ENCODE results near the gene SORBS1. TPM values are rescaled to one million over a fixed set of nuclear protein-coding genes. Genes with fewer than 3 reads are reported as not detected.
A peak's percentile ranks its signal among the peaks of the same experiment; 100 is the strongest.

Gene SORBS1
- total and polyA plus RNA-seq, 9 of the 15 experiments (the other 6 are each of a cell fraction or from before 2014, with no cell fraction given), result 2.0 to 13.3 (median 6.5) TPM

GRCh38 chr10:95561177-95561863, at the start of gene SORBS1 (continued):
- TF ChIP-seq ID3 (CRISPR knock-in tag; IDR thresholded peaks at IDR 0.05) (no peak), ID3 (tag; IDR thresholded peaks at IDR 0.05) (no peak), NR2C1 (IDR thresholded peaks at IDR 0.05) (no peak), NR2C1 (tag; IDR thresholded peaks at IDR 0.05) (no peak), L3MBTL2 (IDR thresholded peaks at IDR 0.05) (peak; percentile 29; the same call in 1 of the 2 replicates), MTA2 (IDR thresholded peaks at IDR 0.05; ENCODE audit: low read depth) (no peak), SIN3A (IDR thresholded peaks at IDR 0.05; ENCODE audit: borderline replicate concordance in 2 of 2, control insufficient read depth in 1 of 2, low read depth in 2 of 2, low read length in 2 of 2) (peak; percentile 54 to 79; a peak in 2 of 4 replicates), BCOR (IDR thresholded peaks at IDR 0.05) (peak; percentile 100), CHD2 (IDR thresholded peaks at IDR 0.05; ENCODE audit: low read depth, low read length) (no peak), HES1 (IDR thresholded peaks at IDR 0.05; ENCODE audit: low read depth) (no peak), SAP30 (IDR thresholded peaks at IDR 0.05; ENCODE audit: borderline replicate concordance, insufficient read depth, low read depth, low read length, poor library complexity, severe bottlenecking) (no peak), ZNF140 (CRISPR knock-in tag; IDR thresholded peaks at IDR 0.05) (no peak), CGGBP1 (CRISPR knock-in tag; IDR thresholded peaks at IDR 0.05) (no peak), KLF13 (tag; IDR thresholded peaks at IDR 0.05; ENCODE audit: borderline replicate concordance, low read depth) (peak; percentile 73; the same call in 1 of the 2 replicates), ADNP (tag; IDR thresholded peaks at IDR 0.05) (peak; percentile 100), ZFX (CRISPR knock-in tag; IDR thresholded peaks at IDR 0.05) (peak; percentile 78), SUPT5H (IDR thresholded peaks at IDR 0.05) (no peak), SRF (CRISPR knock-in tag; IDR thresholded peaks at IDR 0.05) (no peak)
- TF ChIP-seq, protein P1, sequence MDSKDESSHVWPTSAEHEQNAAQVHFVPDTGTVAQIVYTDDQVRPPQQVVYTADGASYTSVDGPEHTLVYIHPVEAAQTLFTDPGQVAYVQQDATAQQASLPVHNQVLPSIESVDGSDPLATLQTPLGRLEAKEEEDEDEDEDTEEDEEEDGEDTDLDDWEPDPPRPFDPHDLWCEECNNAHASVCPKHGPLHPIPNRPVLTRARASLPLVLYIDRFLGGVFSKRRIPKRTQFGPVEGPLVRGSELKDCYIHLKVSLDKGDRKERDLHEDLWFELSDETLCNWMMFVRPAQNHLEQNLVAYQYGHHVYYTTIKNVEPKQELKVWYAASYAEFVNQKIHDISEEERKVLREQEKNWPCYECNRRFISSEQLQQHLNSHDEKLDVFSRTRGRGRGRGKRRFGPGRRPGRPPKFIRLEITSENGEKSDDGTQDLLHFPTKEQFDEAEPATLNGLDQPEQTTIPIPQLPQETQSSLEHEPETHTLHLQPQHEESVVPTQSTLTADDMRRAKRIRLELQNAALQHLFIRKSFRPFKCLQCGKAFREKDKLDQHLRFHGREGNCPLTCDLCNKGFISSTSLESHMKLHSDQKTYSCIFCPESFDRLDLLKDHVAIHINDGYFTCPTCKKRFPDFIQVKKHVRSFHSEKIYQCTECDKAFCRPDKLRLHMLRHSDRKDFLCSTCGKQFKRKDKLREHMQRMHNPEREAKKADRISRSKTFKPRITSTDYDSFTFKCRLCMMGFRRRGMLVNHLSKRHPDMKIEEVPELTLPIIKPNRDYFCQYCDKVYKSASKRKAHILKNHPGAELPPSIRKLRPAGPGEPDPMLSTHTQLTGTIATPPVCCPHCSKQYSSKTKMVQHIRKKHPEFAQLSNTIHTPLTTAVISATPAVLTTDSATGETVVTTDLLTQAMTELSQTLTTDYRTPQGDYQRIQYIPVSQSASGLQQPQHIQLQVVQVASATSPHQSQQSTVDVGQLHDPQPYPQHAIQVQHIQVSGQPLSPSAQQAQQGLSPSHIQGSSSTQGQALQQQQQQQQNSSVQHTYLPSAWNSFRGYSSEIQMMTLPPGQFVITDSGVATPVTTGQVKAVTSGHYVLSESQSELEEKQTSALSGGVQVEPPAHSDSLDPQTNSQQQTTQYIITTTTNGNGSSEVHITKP (IDR thresholded peaks at IDR 0.05; ENCODE audit: partially characterized antibody), result peak; percentile 61
- TF ChIP-seq, protein P2, sequence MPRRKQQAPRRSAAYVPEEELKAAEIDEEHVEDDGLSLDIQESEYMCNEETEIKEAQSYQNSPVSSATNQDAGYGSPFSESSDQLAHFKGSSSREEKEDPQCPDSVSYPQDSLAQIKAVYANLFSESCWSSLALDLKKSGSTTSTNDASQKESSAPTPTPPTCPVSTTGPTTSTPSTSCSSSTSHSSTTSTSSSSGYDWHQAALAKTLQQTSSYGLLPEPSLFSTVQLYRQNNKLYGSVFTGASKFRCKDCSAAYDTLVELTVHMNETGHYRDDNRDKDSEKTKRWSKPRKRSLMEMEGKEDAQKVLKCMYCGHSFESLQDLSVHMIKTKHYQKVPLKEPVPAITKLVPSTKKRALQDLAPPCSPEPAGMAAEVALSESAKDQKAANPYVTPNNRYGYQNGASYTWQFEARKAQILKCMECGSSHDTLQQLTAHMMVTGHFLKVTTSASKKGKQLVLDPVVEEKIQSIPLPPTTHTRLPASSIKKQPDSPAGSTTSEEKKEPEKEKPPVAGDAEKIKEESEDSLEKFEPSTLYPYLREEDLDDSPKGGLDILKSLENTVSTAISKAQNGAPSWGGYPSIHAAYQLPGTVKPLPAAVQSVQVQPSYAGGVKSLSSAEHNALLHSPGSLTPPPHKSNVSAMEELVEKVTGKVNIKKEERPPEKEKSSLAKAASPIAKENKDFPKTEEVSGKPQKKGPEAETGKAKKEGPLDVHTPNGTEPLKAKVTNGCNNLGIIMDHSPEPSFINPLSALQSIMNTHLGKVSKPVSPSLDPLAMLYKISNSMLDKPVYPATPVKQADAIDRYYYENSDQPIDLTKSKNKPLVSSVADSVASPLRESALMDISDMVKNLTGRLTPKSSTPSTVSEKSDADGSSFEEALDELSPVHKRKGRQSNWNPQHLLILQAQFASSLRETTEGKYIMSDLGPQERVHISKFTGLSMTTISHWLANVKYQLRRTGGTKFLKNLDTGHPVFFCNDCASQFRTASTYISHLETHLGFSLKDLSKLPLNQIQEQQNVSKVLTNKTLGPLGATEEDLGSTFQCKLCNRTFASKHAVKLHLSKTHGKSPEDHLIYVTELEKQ (CRISPR knock-in tag; IDR thresholded peaks at IDR 0.05), result no peak
